B cell (primary cell): ENCODE measurements around the gene ECE1. TPM values are rescaled to one million over a fixed set of nuclear protein-coding genes. Genes with fewer than 3 reads are reported as not detected.

Experiments
- ATAC-seq: fragments of 200-7000 bp; cut with Tn5 transposase; one replicate; pipeline ENCODE4 v1.10.0; 2021; ENCODE audit warnings: low read depth, mild to moderate bottlenecking, moderate number of reproducible peaks, moderate library complexity
- CTCF ChIA-PET: fragments of 350-600 bp; sonication (Branson Sonifier 250); formaldehyde crosslinking; loops from one replicate; lab custom pipeline; 2021; ENCODE audit warnings: antibody characterized with exemption, inconsistent platforms; lab: Charles Lee
- POLR2A ChIA-PET: fragments of 350-600 bp; sonication (Branson Sonifier 250); formaldehyde crosslinking; loops from one replicate; lab custom pipeline; 2021; ENCODE audit warnings: antibody characterized with exemption; lab: Charles Lee
- DNase-seq: peaks from one replicate; pipeline ENCODE4 v3.0.0; 2013
- H2AFZ ChIP-seq: 2 replicates; pipeline ENCODE4 v1.6.1; 2012; ENCODE audit warnings: mild to moderate bottlenecking, low read depth, low read length; ENCODE audit not compliant: insufficient read depth, poor library complexity, severe bottlenecking
- H3K27ac ChIP-seq, 2 donors: 1 replicate in 1 of 2; 2 replicates in 1 of 2; pipeline ENCODE4 v1.5.1; 2012 to 2013; ENCODE audit warnings: low read length in 2 of 2, mild to moderate bottlenecking in 2 of 2, moderate library complexity in 1 of 2
- H3K27me3 ChIP-seq, 4 experiments: fragments of 200-600 bp in 1 of 4; sonication (generic) in 1 of 4; replicated peaks in 1 of 4; 1 replicate in 2 of 4; 2 replicates in 2 of 4; pipeline versions ENCODE4 v1.6.1 to v1.7.0; 2013 to 2016; ENCODE audit warnings: low read length in 3 of 4, mild to moderate bottlenecking in 2 of 4, mixed read lengths in 1 of 4, moderate library complexity in 1 of 4; ENCODE audit not compliant: insufficient read depth in 4 of 4, control insufficient read depth in 3 of 4; ENCODE audit errors: control extremely low read depth in 1 of 4
- H3K36me3 ChIP-seq, 2 experiments: replicated peaks in 1 of 2; 1 replicate in 1 of 2; 2 replicates in 1 of 2; pipeline versions ENCODE4 v1.6.1 to v1.7.1; 2013; ENCODE audit warnings: low read length in 1 of 2; ENCODE audit not compliant: insufficient read depth in 2 of 2, control insufficient read depth in 1 of 2; ENCODE audit errors: control extremely low read depth in 1 of 2, extremely low read depth in 1 of 2
- H3K4me1 ChIP-seq, 2 donors: fragments of 200-600 bp in 1 of 2; sonication (generic) in 1 of 2; 1 replicate in 1 of 2; 2 replicates in 1 of 2; pipeline versions ENCODE4 v1.5.1 to v1.6.1; 2013 to 2017; ENCODE audit warnings: low read length in 2 of 2; ENCODE audit not compliant: control insufficient read depth in 2 of 2, insufficient read depth in 2 of 2
- H3K4me2 ChIP-seq: replicated peaks from 2 replicates; pipeline ENCODE3; 2012; ENCODE audit warnings: mild to moderate bottlenecking, low read depth, low read length; ENCODE audit not compliant: poor library complexity, severe bottlenecking
- H3K4me3 ChIP-seq, 5 experiments: fragments of 200-600 bp in 1 of 5; sonication (generic) in 1 of 5; 1 replicate in 3 of 5; 2 replicates in 2 of 5; pipeline versions ENCODE4 v1.5.1 to v1.7.0; 2011 to 2016; ENCODE audit warnings: low read length in 4 of 5, mild to moderate bottlenecking in 4 of 5, low read depth in 2 of 5, control low read depth in 1 of 5, moderate library complexity in 1 of 5; ENCODE audit not compliant: insufficient read depth in 1 of 5; ENCODE audit errors: control extremely low read depth in 1 of 5, extremely low read depth in 1 of 5
- H3K79me2 ChIP-seq: fragments of 200-600 bp; sonication (generic); one replicate; pipeline ENCODE4 v1.6.0; 2016; ENCODE audit warnings: low read length; ENCODE audit not compliant: control insufficient read depth, insufficient read depth
- H3K9ac ChIP-seq: fragments of 200-600 bp; sonication (generic); 2 replicates; pipeline ENCODE4 v1.6.1; 2017; ENCODE audit warnings: mild to moderate bottlenecking, low read length, moderate library complexity
- H3K9me3 ChIP-seq, 3 donors: one replicate each; pipeline versions ENCODE4 v1.6.1 to v1.7.1; 2013; ENCODE audit warnings: low read length in 2 of 3; ENCODE audit not compliant: control insufficient read depth in 2 of 3, insufficient read depth in 1 of 3; ENCODE audit errors: control extremely low read depth in 1 of 3
- H4K20me1 ChIP-seq: 2 replicates; pipeline ENCODE4 v1.6.0; 2012; ENCODE audit warnings: mild to moderate bottlenecking, low read length; ENCODE audit not compliant: insufficient read depth, control insufficient read depth, poor library complexity, severe bottlenecking
- H3K27ac Mint-ChIP-seq: one replicate; pipeline ENCODE4 v1.8.0; 2021; ENCODE audit warnings: mixed read lengths
- H3K27me3 Mint-ChIP-seq: one replicate; pipeline ENCODE4 v1.8.0; 2021; ENCODE audit warnings: mixed read lengths
- H3K4me1 Mint-ChIP-seq: one replicate; pipeline ENCODE4 v1.8.0; 2021; ENCODE audit warnings: mixed read lengths
- H3K4me3 Mint-ChIP-seq: one replicate; pipeline ENCODE4 v1.8.0; 2021; ENCODE audit warnings: mixed read lengths
- H3K9me3 Mint-ChIP-seq: one replicate; pipeline ENCODE4 v1.8.0; 2022; ENCODE audit warnings: mixed read lengths; ENCODE audit not compliant: insufficient read depth
- EZH2 ChIP-seq: IDR thresholded peaks from 2 replicates; pipeline ENCODE4 v1.6.1; 2012; ENCODE audit warnings: borderline replicate concordance, low read depth, mild to moderate bottlenecking, moderate library complexity, low read length; ENCODE audit not compliant: insufficient read depth, poor library complexity, severe bottlenecking
- WGBS: methylation state at CpG from one replicate; pipeline ENCODE4 v1.1.5; 2013; ENCODE audit warnings: missing lambda C conversion rate; ENCODE audit not compliant: insufficient coverage; 5-methylcytosine and 5-hydroxymethylcytosine counted together
- intact Hi-C: fragments of 100-400 bp; cut with micrococcal nuclease; formaldehyde crosslinking; loops from one replicate; pipeline ENCODE4 v1.10.0; 2022
- polyA plus RNA-seq: library from polyadenylated mRNA; depleted of rRNA; stranded (reverse); fragments of >200 nt; gene quantifications from 2 replicates; pipeline ENCODE4 v1.2.3, GENCODE V29; 2012
- total RNA-seq, 2 donors: library from RNA; stranded (reverse); fragments of 120-200 nt in 1 of 2; gene quantifications; 1 replicate in 1 of 2; 2 replicates in 1 of 2; pipeline versions ENCODE4 v1.2.3 to v1.2.4, GENCODE V29; 2013 to 2022
- TF ChIP-seq, protein P1 (sequence below): fragments of 200-600 bp; IDR thresholded peaks from one replicate; pipeline ENCODE4 v1.8.0; 2022; ENCODE audit warnings: antibody characterized with exemption, mild to moderate bottlenecking

Gene ECE1
- total and polyA plus RNA-seq, 2 donors (not counting 1 experiment from before 2014, with no cell fraction given), result 46.7 to 133 TPM

DNA sequence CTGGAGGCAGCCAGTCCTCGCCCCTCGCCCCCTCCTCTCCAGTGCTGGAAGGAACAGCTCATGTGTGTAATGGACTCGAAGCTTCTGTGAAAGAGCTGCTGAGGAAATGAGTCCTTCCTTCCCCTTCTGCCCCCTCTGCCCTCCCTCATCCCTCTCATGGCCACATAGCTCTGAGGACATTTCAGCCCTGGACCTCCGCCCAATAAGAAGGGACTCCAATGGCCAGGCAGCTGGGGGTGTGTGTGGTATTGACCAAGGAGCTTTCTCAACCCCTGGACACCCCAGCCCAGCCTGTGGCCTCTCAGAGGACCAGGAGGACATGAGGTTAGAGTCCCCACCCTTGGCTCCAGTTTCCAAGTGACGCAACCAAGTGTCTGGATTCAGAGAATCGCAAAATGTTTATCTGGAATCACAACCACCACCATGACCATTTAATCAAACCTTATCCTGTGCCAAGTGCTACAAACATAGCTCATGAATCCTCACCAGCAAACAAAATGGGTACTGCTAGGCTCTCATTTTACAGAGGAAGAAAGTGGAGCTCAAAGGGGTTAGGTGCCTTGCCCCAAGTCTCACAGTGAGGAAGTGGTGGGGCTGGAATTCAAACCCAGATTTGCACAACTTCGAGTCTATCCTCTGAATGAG is 47.8 kb upstream of the ECE1 start:
- peak overlapping the region; percentile 41 for H3K4me3 Mint-ChIP-seq
- TF ChIP-seq, protein P1, sequence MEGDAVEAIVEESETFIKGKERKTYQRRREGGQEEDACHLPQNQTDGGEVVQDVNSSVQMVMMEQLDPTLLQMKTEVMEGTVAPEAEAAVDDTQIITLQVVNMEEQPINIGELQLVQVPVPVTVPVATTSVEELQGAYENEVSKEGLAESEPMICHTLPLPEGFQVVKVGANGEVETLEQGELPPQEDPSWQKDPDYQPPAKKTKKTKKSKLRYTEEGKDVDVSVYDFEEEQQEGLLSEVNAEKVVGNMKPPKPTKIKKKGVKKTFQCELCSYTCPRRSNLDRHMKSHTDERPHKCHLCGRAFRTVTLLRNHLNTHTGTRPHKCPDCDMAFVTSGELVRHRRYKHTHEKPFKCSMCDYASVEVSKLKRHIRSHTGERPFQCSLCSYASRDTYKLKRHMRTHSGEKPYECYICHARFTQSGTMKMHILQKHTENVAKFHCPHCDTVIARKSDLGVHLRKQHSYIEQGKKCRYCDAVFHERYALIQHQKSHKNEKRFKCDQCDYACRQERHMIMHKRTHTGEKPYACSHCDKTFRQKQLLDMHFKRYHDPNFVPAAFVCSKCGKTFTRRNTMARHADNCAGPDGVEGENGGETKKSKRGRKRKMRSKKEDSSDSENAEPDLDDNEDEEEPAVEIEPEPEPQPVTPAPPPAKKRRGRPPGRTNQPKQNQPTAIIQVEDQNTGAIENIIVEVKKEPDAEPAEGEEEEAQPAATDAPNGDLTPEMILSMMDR, result no peak
- TF ChIP-seq EZH2, result no peak
- H3K27ac Mint-ChIP-seq, result peak overlapping the region; percentile 79
- ChIA-PET POLR2A (interaction anchor here (1.6 kb wide), 1 partner anchor 11 kb away, joined by 9 read pairs; no protein-coding TSS in a partner anchor), CTCF (interaction anchor here (0.9 to 10.3 kb wide), 10 partner anchors 10 to 82 kb away, joined by 3 to 90 read pairs (median 6); partner anchors contain the start of gene ECE1)
- H3K9me3 ChIP-seq, result no peaks in the 10 kb centered on the region
- intact Hi-C loops, result no loop called here
- DNase-seq (no peak), ATAC-seq (no peak)
- H3K27me3 Mint-ChIP-seq, result no peaks in the 10 kb centered on the region
- H3K4me2 ChIP-seq, result peak overlapping the region; percentile 20
- no peak overlapping the region for H3K4me3 ChIP-seq
- no peaks in the 10 kb centered on the region for H3K27me3 ChIP-seq
- no peaks in the 10 kb centered on the region for H3K9me3 Mint-ChIP-seq
- H4K20me1 ChIP-seq, result no peaks in the 10 kb centered on the region
- H3K9ac ChIP-seq, result no peak overlapping the region
- peaks cover 86% of the 10 kb centered on the region for H3K4me1 Mint-ChIP-seq
- no peak overlapping the region for H3K27ac ChIP-seq
- 68% methylated on average over 3 of the region's 7 CpGs for WGBS
- peaks cover 72% of the 10 kb centered on the region for H3K79me2 ChIP-seq
- H3K36me3 ChIP-seq, result peaks cover 0 to 6% of the 10 kb centered on the region in 2 experiments
- H3K4me1 ChIP-seq, result peaks cover 55 to 73% of the 10 kb centered on the region in 2 donors
- no peak overlapping the region for H2AFZ ChIP-seq

DNA sequence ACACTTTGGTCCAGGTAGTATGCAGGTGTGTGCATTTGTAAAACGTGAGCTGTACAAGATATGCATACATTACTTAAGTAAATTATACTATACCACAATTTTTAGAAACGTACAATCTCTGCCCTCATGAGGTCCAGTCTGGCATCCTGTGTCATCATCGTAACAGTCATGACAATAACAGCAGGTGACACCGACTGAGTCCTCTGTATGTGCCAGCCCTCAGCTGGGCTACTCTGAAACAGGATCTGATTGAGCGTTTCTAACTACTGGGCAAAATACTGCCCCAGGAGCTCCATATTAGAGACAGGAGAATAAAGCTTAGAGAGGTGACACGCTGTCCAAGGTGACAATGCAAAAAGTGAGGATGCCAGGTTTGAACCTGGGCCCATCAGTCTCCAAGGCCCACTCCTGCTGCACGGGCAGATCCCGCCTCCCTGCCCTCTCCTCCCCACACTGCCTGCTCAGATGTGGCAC is 47.2 kb upstream of the ECE1 start:
- peaks cover 67% of the 10 kb centered on the region for H3K79me2 ChIP-seq
- intact Hi-C loops, result no loop called here
- Mint-ChIP-seq H3K4me1 (peaks cover 85% of the 10 kb centered on the region), H3K4me3 (no peak overlapping the region), H3K27me3 (no peaks in the 10 kb centered on the region), H3K27ac (peak overlapping the region; percentile 79), H3K9me3 (no peaks in the 10 kb centered on the region)
- DNase-seq (no peak), ATAC-seq (no peak)
- H2AFZ ChIP-seq, result no peak overlapping the region
- H3K27me3 ChIP-seq, result no peaks in the 10 kb centered on the region
- ChIA-PET CTCF (interaction anchor here (0.7 to 10.3 kb wide), 12 partner anchors 8 to 92 kb away, joined by 3 to 90 read pairs (median 6); partner anchors contain the start of gene ECE1), POLR2A (interaction anchor here (0.7 to 1.6 kb wide), 2 partner anchors 11 to 50 kb away, joined by 3 to 9 read pairs; no protein-coding TSS in a partner anchor)
- peaks cover 49 to 71% of the 10 kb centered on the region in 2 donors for H3K4me1 ChIP-seq
- no peak overlapping the region for H3K27ac ChIP-seq
- TF ChIP-seq, protein P1, result no peak
- TF ChIP-seq EZH2, result no peak
- 49% methylated on average over 6 of the region's 8 CpGs for WGBS
- no peaks in the 10 kb centered on the region for H3K9me3 ChIP-seq
- H3K36me3 ChIP-seq, result peaks cover 0 to 6% of the 10 kb centered on the region in 2 experiments
- no peaks in the 10 kb centered on the region for H4K20me1 ChIP-seq
- H3K4me3 ChIP-seq, result no peak overlapping the region
- no peak overlapping the region for H3K9ac ChIP-seq
- H3K4me2 ChIP-seq, result peak overlapping the region; percentile 20
